HG03097 (cell line): ENCODE data around the gene KRT3.

Source experiments
- ATAC-seq: cut with Tn5 transposase; IDR thresholded peaks from one replicate; pipeline ENCODE4 v1.9.1; 2021; ENCODE audit not compliant: unreplicated experiment, low FRiP score

KRT3 gene

GRCh38 chr12:52795694-52796428, at the start of gene KRT3:
Gene KRT3 (minus strand): TSS chr12:52796117. CDS start chr12:52796042, 75 bp downstream.
- no peak for ATAC-seq

GRCh38 chr12:52844386-52844785, 48.5 kb upstream of the KRT3 start:
- ATAC-seq, result no peak

GRCh38 chr12:52839436-52840105, 43.7 kb upstream of the KRT3 start:
- ATAC-seq, result no peak

- ATAC-seq, result no peak
Measured at GRCh38 chr12:52838609-52839435, 42.9 kb upstream of the KRT3 start.

- no peak for ATAC-seq
Measured at GRCh38 chr12:52837781-52838608, 42.1 kb upstream of the KRT3 start.

GRCh38 chr12:52837413-52837741, 41.5 kb upstream of the KRT3 start:
- no peak for ATAC-seq

GRCh38 chr12:52836491-52837412, 40.8 kb upstream of the KRT3 start:
- no peak for ATAC-seq

GRCh38 chr12:52836042-52836466, 40.1 kb upstream of the KRT3 start:
- ATAC-seq, result no peak

- no peak for ATAC-seq
Measured at GRCh38 chr12:52835271-52836041, 39.5 kb upstream of the KRT3 start.

- no peak for ATAC-seq
Measured at GRCh38 chr12:52834727-52835001, 38.7 kb upstream of the KRT3 start.

- no peak for ATAC-seq
Measured at GRCh38 chr12:52833922-52834726, 38.2 kb upstream of the KRT3 start, which contains the start of gene KRT79. Gene KRT79 (minus strand): TSS chr12:52834311. CDS start chr12:52834260, 51 bp downstream.

- no peak for ATAC-seq
Measured at GRCh38 chr12:52832985-52833905, 37.3 kb upstream of the KRT3 start.

GRCh38 chr12:52832451-52832850, 36.5 kb upstream of the KRT3 start:
- ATAC-seq, result no peak

GRCh38 chr12:52831251-52831650, 35.3 kb upstream of the KRT3 start:
- no peak for ATAC-seq

GRCh38 chr12:52829986-52830770, 34.3 kb upstream of the KRT3 start:
- no peak for ATAC-seq

- ATAC-seq, result no peak
Measured at GRCh38 chr12:52828591-52829021, 32.7 kb upstream of the KRT3 start.
